GM21526 (cell line): Measurements from ENCODE around the gene LRRC28.

ENCODE experiments used
- ATAC-seq: cut with Tn5 transposase; IDR thresholded peaks from one replicate; pipeline ENCODE4 v1.9.1; 2021; ENCODE audit warnings: moderate library complexity; ENCODE audit not compliant: unreplicated experiment, low FRiP score

The LRRC28 gene

DNA sequence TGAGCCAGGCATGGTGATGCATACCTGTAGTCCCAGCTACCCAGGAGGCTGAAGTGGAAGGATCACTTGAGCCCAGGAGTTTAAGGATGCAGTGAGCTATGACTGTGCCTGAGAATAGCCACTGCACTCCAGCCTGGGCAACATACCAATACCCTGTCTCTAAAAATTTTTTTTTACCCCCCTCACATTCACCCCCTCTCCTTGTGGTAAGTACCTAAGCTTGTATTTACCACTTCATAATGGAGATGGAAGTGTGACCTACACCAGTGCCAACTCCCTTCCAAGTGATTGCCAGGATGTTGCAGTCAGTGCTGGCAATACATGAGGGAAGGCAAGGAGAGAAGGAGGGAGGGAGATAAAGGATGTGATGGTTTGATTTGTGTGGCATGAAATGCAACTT lies 84.2 kb downstream of the LRRC28 start:
- no peak for ATAC-seq

DNA sequence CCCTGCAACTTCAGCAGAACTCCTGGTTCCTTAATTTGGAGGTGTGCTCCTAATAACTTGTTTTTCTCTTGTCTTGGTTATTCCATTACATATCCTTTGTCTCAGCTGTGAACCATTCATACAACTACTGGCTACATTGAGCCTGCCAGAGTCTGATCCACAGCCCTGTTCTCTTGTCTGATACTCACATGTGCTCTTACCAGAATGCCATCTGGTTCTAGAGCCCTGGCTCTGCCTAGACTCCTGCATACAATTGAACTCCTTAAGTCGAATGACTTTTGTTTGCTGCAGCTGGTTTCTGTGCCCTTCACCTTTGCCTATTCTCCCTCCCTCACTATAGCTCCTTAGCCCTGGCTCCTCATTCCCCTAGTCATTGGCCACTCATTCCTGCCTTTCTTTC lies 85.5 kb downstream of the LRRC28 start:
- no peak for ATAC-seq

DNA sequence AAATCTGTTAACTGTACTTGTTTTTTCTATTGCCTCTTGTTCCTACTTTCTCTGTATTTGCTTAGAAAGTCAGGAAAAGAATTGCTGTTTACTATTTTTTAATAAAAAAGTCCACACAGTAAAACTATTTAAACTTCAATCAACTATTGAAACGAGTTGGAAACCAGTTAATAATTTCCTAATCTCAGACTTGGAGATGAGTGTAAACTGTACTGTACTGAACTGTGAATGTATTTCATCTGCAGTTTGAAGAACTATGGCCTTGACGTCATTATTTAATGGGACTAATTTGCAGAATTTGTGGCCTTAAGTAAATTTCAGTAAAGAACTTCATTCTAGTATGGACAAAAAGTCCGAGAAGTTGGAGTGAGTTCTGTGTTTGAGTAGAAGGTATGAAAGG lies 89.1 kb downstream of the LRRC28 start:
- ATAC-seq = no peak

DNA sequence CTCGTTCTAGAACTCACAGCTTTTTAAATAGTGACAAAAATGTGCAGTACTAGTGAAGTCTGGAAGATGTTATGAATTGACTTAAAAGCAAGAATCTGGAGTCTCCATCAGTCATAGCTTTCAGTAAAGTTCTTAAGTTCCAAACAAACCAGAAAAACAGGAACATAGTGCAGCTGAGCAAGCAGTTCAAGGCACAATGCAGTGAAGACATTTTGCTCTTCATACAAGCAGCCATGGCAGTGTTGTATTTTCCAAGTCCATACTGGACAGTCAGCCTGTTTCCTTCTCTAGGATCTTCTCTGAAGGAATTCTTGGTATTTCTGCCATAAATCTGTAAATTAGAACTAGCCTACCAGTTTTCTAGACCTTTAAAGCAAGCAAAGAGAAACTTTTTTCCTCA lies 90.5 kb downstream of the LRRC28 start:
- no peak for ATAC-seq

DNA sequence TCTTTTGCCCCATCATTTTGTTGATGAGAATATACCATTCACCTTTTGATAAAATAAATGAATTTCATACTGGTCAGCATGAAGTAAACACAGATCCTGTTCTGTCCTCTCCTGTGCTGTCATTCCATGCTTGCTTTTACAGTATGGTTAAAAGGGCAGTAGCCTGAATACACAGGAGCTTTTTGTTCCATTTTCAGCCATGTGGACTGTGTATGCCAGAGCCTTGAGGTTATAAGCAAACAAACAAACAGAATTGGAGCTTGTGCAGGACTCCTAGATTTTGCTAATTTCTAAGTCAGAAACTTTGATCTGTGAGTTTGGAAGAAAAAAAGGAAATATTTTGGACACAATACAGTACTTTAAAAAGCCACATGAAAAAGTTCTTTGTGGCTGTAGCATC lies 91.9 kb downstream of the LRRC28 start:
- no peak for ATAC-seq

DNA sequence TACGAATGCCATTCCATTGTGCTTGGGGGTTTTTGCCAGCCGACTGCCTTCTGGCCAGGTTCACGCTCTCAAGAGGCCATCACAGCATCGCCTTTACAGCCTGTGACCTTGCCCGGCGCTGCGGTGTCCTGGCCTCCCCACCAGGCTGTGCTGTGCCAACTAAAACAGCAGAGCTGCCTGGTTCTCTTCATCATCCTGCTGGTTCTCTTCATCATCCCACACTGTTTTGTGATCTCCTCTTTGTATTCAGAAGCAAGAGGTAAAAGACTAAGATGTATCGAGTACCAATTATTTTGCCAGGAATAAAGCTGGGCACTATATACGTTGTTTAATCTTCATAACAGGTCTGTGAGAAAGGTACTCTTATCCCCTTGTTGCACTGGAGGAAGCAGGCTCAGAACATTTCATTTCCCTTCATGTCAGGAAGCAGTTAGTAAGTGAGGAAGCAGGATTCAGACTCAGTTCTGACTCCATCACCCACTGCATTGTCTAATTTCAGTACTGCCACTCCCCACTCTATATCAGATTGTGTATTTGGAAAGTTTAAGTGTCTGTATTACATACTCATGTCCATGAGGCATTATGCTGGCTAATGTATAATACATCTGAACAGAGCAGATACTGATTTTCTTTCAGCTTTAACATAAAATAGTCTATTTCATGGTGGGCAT lies 92.7 kb downstream of the LRRC28 start:
- ATAC-seq = no peak

DNA sequence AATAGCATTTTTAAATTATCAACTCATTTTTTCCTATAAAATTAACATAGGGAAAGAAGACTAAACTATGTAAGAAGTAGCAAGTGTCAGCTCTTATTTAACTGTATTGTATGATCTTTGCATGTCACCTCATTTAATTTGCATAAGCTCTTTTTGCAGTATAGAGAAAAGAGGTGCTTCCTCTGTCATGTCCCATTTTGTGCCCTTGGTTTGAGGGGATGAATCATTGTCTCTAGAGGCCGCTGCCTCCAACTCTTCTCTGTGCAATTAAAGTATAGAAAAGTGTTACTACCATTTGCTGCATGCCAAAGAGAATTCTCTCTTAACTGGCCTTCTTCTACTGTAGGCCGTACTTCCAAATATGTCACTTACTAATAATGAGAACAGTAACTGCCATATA lies 93.4 kb downstream of the LRRC28 start:
- no peak for ATAC-seq

DNA sequence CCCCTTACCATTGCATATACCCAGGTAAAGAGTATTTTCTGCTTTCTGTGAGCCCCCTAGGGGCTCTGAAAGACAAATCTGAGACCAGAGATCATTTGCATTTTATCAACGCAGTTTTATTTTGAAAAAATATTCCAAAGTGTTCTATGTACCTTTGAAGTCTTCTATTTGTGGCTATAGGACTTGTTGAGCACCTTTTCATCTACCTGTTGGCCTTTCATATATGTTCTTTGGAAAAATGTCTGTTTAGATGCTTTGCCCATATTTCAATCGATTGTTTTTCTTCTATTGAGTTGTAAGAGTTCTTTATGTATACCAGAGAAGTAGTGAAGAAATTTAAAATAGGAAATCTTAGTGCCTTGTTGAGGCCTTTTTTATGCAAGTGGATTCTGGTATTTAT lies 94.0 kb downstream of the LRRC28 start:
- ATAC-seq = no peak

DNA sequence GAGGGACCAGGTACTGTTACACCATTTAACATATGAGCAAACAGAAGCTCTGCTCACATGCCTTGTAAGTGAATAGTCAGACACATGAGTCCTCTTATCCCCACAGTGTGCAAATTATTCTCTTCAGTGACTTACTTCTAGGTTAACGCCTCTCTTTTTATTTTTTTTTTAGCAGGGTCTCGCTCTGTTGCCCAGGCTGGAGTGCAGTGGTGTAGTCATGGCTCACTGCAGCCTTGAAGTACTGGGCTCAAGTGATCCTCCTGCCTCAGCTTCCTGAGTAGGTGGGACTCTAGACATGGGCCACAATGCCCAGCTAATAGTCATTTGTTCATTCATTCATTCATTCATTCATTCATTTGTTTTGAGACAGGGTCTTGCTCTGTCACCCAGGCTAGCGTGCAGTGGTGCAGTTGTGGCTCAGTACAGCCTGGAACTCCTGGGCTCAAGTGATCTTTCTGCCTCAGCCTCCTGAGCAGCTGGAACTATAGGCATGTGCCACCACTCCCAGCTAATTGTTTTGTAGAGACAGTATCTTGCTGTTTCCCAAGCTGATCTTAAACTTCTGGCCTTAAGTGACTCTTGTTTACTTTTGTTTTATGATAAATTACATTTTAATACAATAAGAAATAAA lies 94.7 kb downstream of the LRRC28 start:
- ATAC-seq = no peak

DNA sequence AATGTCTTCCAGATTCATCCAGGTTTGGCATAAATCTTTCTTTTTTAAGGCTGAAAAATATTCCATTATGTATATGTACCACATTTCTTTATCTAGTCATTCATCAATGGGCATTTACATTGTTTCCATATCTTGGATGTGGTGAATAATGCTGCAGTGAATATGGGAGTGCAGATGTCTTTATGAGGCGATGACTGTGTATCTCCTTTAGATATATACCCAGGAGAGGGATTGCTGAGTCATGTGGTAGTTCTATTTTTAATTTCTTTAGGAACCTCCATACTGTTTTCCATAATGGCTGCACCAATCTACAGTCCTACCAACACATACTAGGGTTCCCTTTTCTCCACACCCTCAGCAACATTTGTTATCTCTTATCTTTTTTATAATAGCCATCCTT lies 96.3 kb downstream of the LRRC28 start:
- ATAC-seq = no peak

DNA sequence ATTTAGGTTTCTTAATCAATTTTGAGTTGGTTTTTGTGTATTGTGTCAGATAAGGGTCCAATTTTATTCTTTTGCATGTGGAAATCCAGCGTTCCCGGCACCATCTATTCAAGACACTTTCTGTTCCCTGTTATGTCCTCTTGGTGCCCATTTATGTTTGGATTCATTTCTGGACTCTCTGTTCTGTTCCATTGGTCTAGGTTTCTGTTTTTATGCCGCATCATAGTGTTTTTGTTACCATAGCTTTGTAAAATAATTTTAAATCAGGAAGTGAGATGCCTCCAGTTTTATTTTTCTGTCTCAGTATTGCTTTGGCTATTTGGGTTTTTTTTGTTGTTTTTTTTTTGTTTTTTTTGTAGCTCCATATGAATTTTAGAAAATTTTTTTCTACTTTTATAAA lies 97.1 kb downstream of the LRRC28 start:
- ATAC-seq = no peak

DNA sequence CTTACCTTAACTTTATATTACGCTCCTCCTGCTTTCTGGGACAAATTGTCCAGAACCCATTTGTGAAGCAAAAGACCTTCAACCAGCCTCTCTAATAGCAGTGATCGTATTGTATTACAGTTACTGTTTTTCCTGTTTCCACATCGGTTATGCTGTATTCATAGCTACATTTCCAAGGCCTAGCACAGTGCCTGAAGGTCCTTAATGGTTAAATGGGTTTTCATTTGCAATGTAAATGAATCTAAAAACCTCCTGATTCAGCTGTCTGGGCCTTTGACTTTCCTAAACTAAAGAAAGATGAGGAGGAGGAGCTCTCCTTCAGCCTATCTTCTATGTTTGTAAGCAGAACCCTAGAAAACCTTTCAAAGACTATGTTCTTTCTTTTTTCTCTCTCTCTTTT lies 99.1 kb downstream of the LRRC28 start:
- no peak for ATAC-seq

DNA sequence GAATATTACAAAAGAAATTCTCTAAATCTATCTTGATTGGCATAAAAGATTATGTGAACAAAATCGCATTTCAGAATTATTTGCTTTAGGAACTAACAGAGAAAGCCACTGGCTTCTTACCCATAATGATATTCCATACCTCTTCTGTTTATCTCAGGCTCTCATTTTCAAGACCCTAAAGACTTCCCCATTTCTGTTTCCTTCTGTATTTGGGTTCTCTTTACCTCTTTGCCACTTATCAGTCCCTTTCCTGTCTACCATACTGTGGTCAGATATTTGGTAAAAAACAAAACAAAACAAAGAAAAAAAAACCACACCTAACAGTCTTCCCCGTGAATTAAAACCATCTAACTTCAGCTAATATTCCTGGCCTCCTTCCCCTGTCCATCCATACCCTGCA lies 108.5 kb downstream of the LRRC28 start:
- ATAC-seq = no peak

DNA sequence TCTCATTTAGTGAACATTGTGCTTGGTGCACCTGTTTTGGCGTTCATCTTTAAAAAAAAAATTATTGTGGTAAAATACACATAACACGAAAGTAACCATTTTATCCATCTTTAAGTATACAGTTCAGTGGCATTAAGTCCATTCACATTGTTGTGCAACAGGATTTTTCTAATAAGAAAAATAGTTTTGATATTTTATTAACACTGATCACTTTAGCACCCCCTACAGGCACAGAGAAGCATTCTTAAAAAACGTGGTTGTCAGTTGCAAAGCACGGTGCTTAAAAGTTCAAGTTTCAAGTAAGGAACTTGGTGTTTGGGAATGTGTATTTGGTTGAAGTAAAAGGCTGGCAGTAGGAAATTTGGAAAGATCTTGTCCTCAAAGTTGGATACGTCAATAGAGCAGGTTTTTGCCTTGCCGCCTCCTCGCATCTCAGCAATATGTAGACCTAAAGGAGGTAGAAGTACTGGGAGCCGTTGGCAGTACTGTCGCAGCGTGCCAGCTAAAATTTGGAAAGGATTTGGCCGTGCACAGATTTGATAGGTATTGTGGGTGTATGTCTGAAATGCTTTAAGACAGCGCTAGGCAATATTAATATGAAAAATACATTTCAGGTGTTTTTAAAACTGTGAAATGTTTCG lies 110.4 kb downstream of the LRRC28 start:
- ATAC-seq = no peak

DNA sequence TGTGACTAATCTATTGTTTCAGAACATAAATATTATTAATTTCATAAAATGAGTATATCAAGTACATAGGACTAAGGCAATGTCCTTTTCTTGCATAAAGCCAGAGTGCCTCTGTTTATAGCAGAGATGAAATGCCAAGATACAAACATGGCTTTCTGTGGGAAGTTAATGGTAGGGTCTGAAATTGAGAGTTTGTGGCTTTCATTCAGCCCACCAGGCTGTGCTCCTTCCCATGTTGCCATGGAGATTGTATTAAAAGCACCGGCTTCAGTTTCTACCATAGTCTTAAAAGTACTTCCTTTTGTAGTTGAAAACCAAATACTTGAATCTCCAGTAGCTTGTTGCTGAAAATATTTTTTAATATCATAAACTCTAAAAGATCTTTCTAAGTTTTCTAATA lies 114.0 kb downstream of the LRRC28 start:
- peak; percentile 90 for ATAC-seq

DNA sequence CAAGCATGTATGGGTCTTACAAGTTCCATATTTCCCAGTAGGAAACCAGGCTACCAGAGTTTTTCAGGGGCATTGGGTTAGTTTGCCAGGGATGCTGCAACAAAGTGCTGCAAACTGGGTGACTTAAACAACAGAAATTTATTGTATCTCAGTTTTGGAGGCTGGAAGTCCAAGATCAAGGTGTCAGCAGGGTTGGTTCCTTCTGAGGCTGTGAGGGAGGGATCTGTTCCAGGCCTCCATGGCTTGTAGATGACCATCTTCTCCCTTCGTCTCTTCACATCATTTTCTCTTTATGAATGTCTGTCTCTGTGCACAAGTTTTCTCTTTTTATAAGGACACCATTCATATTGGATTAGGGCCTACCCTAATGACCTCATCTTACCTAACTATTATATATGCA lies 114.7 kb downstream of the LRRC28 start:
- ATAC-seq = no peak

DNA sequence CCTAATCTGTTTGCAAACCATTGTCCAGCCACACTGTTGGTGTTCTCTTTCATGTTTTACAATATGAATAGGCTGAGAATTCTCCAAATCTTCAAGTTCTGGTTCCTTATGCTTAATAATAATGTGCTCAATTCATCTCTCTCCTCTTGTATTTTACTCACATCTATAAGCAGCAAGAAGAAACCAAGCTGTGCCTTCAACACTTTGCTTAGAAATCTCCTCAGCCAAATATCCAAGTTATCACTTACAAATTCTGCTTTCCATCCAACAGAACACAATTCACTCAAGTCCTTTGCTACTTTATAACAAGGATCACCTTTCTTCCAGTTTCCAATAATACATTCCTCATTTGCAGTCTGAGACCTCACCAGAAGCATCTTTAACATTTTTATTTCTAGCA lies 117.5 kb downstream of the LRRC28 start:
- ATAC-seq = no peak

DNA sequence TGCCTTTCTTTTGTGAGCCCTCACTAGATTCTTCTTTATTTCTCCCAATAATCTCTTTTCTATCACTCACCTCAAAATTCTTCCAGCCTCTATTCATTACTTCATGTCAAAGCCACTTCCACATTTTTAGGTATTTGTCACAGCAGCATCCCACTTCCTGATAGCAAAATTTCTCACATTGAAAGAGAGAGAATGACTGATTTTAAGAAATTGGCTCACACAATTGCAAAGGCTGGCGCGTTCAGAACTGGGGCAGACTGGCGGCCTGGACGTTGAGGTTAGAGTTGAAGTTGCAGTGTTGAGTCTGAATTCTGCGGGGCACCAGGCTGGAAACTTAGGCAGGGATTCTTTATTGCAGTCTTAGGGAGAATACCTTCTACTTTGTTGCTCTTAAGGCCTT lies 117.9 kb downstream of the LRRC28 start:
- ATAC-seq = no peak

DNA sequence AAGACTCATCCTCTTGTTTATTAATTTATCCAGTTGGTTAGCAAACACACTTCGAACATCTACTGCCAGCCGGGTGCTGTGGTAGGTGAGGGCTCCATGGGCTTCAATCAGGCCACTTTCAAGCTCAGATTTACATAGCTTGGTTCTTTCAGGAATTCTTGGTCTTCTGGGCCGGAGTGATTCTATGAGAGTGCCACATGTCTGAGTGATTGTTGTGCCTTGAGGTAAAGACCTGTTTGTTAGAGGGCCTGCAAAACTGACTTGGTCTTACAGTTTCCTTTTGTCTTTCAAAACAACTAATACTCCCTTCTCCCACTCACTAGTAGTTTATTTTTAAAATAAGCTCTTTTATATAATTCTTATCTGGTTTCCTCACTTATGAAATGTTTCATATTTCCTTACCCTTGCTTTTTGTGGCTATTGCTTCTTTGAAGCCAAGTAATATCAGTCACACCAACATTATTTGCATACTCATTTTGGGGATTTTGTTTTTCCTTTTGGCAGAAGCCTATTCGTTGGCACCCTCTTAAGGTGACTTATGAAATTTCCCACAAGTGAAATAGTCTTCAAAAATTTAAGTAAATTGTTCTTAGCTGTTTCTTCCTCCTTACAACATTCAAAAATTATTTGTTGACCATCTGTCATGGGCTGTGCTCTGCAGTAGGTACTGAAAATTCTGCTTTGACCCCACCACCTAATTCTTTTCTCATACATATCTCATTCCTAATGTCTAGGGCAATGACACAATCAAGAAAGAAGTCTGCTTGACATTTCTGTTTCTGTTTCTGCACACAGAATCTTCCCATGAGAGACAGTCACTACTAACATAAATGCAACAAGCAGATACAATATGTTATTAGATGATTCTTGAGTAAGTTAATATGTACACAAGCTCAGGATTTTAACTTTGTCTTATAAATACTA lies 120.2 kb downstream of the LRRC28 start:
- peak; percentile 71 for ATAC-seq

DNA sequence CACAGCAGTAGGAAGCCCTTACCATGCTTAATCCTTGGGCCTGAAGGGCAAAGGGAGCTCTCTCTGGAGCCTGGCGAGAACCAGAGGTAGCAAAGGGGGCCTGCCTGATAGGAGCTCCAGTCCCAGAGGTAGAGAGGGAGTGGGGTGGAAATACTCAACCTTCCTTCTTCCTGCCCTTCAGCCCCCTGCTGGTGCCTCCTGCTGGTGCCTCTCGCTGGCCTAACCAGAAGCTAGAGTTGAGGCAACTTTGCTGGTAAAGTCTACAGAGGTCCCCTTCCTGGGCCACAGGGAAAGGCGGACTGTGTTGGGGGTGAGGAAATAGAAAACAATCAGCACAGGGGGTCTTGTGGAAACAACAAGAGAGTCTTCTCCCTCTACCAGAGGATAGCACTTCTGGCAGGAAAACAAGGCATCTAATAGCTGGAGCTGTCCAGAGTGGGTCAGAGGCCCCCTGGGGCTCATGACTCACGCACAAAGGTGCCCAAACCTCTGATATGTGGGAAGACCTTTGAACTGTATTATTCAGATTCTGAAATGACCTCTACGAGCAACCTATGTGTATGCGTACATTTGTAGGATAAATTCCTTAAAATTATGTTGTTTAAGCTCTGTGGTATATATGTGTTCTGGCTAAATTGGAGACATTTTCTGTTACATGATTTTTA lies 133.9 kb downstream of the LRRC28 start:
- no peak for ATAC-seq

DNA sequence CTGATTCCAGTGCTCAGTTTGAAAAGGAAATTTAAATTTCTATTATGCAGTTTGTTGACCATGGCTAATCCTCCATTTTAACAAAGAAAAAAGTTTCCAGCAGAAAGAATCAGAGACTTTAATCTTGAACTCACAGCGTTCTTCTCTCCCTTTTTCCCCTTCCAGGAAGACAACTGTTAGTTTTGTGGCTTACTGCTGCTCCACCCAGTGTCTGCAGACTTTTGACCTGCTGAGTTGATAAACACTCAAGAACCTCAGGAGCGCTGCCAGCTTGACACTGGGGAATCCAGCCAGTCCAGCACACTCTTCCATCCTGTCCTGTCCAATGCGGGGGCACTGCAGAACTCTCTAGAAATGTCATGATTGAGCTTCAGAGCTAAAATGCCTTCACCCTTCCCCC lies 134.6 kb downstream of the LRRC28 start:
- no peak for ATAC-seq
